Right lobe of liver (tissue), 6 donors: ENCODE results near the gene PHKB. TPM values are rescaled to one million over a fixed set of nuclear protein-coding genes. Genes with fewer than 3 reads are reported as not detected.

Experiments used
- ATAC-seq, 4 donors: fragments of 200-7000 bp; cut with Tn5 transposase; one replicate each; pipeline ENCODE4 v1.9.1; 2020; ENCODE audit warnings: mild to moderate bottlenecking in 4 of 4, moderate library complexity in 4 of 4
- DNase-seq, 3 donors: peaks; one replicate each; pipeline ENCODE4 v3.0.0-alpha.2; 2020
- H3K27ac ChIP-seq, 3 donors: fragments of 200-600 bp; one replicate each; pipeline ENCODE4 v1.8.0; 2022
- H3K27me3 ChIP-seq, 2 donors: fragments of 200-600 bp; one replicate each; pipeline ENCODE4 v1.8.0; 2022
- H3K36me3 ChIP-seq, 4 donors: fragments of 200-600 bp; sonication (generic) in 1 of 4; one replicate each; pipeline versions ENCODE4 v1.5.1 to v1.8.0; 2017 to 2022; ENCODE audit warnings: control low read depth in 1 of 4
- H3K4me1 ChIP-seq, 4 donors: fragments of 200-600 bp; sonication (generic) in 1 of 4; one replicate each; pipeline versions ENCODE4 v1.5.1 to v1.8.0; 2017 to 2022; ENCODE audit warnings: control low read depth in 1 of 4
- H3K4me3 ChIP-seq, 3 donors: fragments of 200-600 bp; one replicate each; pipeline ENCODE4 v1.8.0; 2022
- H3K9me3 ChIP-seq, 4 donors: fragments of 200-600 bp; sonication (generic) in 1 of 4; one replicate each; pipeline versions ENCODE4 v1.5.1 to v1.8.0; 2017 to 2022; ENCODE audit warnings: control low read depth in 1 of 4
- POLR2A ChIP-seq: fragments of 450-650 bp; IDR thresholded peaks from one replicate; pipeline ENCODE4 v1.6.1; 2017; ENCODE audit warnings: antibody characterized with exemption, mild to moderate bottlenecking
- WGBS: methylation state at CpG from one replicate; pipeline ENCODE4 v1.1.6; 2018; ENCODE audit warnings: low coverage, low lambda C conversion rate; ENCODE audit not compliant: insufficient coverage; ENCODE audit errors: missing lambda C conversion rate; 5-methylcytosine and 5-hydroxymethylcytosine counted together
- intact Hi-C, 2 donors: fragments of 100-400 bp; cut with DNase I; formaldehyde crosslinking; loops; one replicate each; pipeline versions ENCODE4 v1.11.2 to v1.14.1; 2022
- total RNA-seq, 6 experiments: library from RNA; depleted of rRNA in 2 of 6; stranded (reverse); fragments of >200 nt in 2 of 6; fragmentation: NEBNext Ultra II Directional in 3 of 6; extraction: Animal tissue kit (Norgen Biotek cat#: 25700) in 3 of 6; gene quantifications; one replicate each; pipeline versions ENCODE4 v1.1.0 to v1.2.4, GENCODE V29; 2016 to 2023
- TF ChIP-seq, protein P1 (sequence below), 4 donors: fragments of 200-600 bp in 3 of 4; fragments of 450-650 bp in 1 of 4; IDR thresholded peaks; one replicate each; pipeline versions ENCODE4 v1.5.1 to v1.8.0; 2016 to 2022; ENCODE audit warnings: antibody characterized with exemption in 4 of 4, mild to moderate bottlenecking in 2 of 4
- donor health status: DM: no; HTN: yes; CAD: no.
- donor health status: DM: no; HTN: no; CAD: no.
- donor health status: DM: no; HTN: no; CAD: no.
- donor health status: DM: no; HTN: yes; CAD: no.
- donor health status: DM: no; HTN: yes; CAD: no.

The PHKB gene
- total RNA-seq, 6 experiments from 2014 or later, result 28.9 to 45.3 (median 35.4) TPM

DNA sequence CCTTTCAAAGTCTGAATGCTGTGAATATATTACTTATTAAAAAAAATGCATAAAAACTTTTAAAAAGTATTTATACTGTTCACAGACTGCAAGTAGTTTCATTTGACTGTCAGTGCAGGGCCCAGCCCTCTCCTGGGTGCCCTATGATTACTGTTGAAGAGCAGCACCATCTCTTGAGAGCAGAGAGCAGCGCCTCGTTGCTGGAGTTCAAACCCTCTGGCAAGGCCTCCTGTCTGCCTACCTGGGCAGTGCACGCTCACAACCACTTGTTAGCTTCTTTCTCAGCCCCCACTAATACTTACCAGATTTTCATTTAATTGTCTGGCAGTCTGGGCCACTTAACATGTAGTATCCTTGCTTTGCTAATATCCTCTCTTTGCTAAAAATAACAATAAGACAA, 233.4 kb downstream of the PHKB start:
- TF ChIP-seq, protein P1, sequence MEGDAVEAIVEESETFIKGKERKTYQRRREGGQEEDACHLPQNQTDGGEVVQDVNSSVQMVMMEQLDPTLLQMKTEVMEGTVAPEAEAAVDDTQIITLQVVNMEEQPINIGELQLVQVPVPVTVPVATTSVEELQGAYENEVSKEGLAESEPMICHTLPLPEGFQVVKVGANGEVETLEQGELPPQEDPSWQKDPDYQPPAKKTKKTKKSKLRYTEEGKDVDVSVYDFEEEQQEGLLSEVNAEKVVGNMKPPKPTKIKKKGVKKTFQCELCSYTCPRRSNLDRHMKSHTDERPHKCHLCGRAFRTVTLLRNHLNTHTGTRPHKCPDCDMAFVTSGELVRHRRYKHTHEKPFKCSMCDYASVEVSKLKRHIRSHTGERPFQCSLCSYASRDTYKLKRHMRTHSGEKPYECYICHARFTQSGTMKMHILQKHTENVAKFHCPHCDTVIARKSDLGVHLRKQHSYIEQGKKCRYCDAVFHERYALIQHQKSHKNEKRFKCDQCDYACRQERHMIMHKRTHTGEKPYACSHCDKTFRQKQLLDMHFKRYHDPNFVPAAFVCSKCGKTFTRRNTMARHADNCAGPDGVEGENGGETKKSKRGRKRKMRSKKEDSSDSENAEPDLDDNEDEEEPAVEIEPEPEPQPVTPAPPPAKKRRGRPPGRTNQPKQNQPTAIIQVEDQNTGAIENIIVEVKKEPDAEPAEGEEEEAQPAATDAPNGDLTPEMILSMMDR (IDR thresholded peaks at IDR 0.05), result no peak
- TF ChIP-seq POLR2A, result no peak
- ATAC-seq (no peak), DNase-seq (no peak)
- Histone ChIP-seq H3K4me3 (no peak overlapping the region), H3K9me3 (no peaks in the 10 kb centered on the region), H3K27me3 (no peaks in the 10 kb centered on the region), H3K36me3 (peaks cover 0 to 32% (median 6%) of the 10 kb centered on the region in 4 donors), H3K4me1 (no peaks in the 10 kb centered on the region), H3K27ac (no peak overlapping the region)
- intact Hi-C loops, result no loop called here
- WGBS, result 75% methylated on average over 1 of the region's 3 CpGs

- WGBS, result 81% methylated on average over 4 of the region's 4 CpGs
- Histone ChIP-seq H3K9me3 (no peaks in the 10 kb centered on the region), H3K27me3 (no peaks in the 10 kb centered on the region), H3K27ac (no peak overlapping the region), H3K4me3 (no peak overlapping the region), H3K4me1 (no peaks in the 10 kb centered on the region), H3K36me3 (peaks cover 0 to 29% (median 6%) of the 10 kb centered on the region in 4 donors)
- no peak for TF ChIP-seq POLR2A
- TF ChIP-seq, protein P1 (IDR thresholded peaks at IDR 0.05), result no peak
- ATAC-seq (no peak), DNase-seq (no peak)
- intact Hi-C loops, result no loop called here
Observed at GRCh38 chr16:47695756-47696155, 234.6 kb downstream of the PHKB start.

GRCh38 chr16:47697826-47698225, 236.7 kb downstream of the PHKB start:
- H3K4me1 ChIP-seq, result no peaks in the 10 kb centered on the region
- TF ChIP-seq, protein P1 (IDR thresholded peaks at IDR 0.05), result no peak
- TF ChIP-seq POLR2A, result no peak
- H3K27ac ChIP-seq, result no peak overlapping the region
- H3K27me3 ChIP-seq, result no peaks in the 10 kb centered on the region
- intact Hi-C loops, result no loop called here
- peak in 1 of 4 donors; percentile 53 for ATAC-seq
- peaks cover 0 to 23% (median 6%) of the 10 kb centered on the region in 4 donors for H3K36me3 ChIP-seq
- WGBS, result 41% methylated on average over 3 of the region's 3 CpGs
- H3K9me3 ChIP-seq, result no peaks in the 10 kb centered on the region
- no peak for DNase-seq
- H3K4me3 ChIP-seq, result no peak overlapping the region

DNA sequence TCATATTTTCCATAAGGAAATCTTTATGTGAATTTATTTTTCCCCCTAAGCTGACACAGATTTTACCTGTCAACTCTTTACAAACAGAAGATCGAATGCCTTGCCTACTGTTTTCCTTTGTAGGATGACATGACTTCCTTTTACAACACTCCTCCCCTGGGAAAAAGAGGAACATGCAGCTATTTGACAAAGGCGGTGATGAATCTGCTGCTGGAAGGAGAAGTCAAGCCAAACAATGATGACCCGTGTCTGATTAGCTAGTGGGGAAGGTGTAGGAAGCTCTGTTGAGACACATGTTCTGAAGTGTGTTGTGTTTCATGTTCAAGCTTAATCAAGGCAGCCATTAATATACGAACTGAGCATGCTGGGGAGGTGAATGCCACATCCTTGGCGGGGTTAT, 238.0 kb downstream of the PHKB start:
- Histone ChIP-seq H3K4me3 (no peak overlapping the region), H3K36me3 (peaks cover 0 to 17% (median 5%) of the 10 kb centered on the region in 4 donors), H3K9me3 (no peaks in the 10 kb centered on the region), H3K4me1 (no peaks in the 10 kb centered on the region), H3K27ac (no peak overlapping the region), H3K27me3 (no peaks in the 10 kb centered on the region)
- intact Hi-C loops, result no loop called here
- no peak for ATAC-seq
- TF ChIP-seq, protein P1 (IDR thresholded peaks at IDR 0.05), result no peak
- no peak for TF ChIP-seq POLR2A
- no peak for DNase-seq
- WGBS, result 80% methylated on average over 5 of the region's 5 CpGs
